Astrocyte of the cerebellum (primary cell): ENCODE data around the gene PFKFB3.

Experiments
- DNase-seq: peaks from one replicate; pipeline ENCODE4 v3.0.0-alpha.2; 2011; ENCODE audit warnings: low read depth
- H3K4me3 ChIP-seq: 2 replicates; pipeline ENCODE4 v1.5.1; 2011; ENCODE audit warnings: mild to moderate bottlenecking, low read depth, low read length, moderate library complexity
- CTCF ChIP-seq: IDR thresholded peaks from 2 replicates; pipeline ENCODE4 v1.5.1; 2012; ENCODE audit warnings: low read length, low read depth, moderate library complexity, mild to moderate bottlenecking; ENCODE audit errors: missing control alignments
- in situ Hi-C: cut with HindIII; loops from 2 replicates; pipeline ENCODE4 v1.10.0; 2017; ENCODE audit warnings: low sequenced_read_pairs

PFKFB3 gene

GRCh38 chr10:6296828-6297251 lies 94.1 kb downstream of the PFKFB3 start:
- no peak for DNase-seq
- TF ChIP-seq CTCF, result no peak
- in situ Hi-C loops, result no loop called here
- no peak overlapping the region for H3K4me3 ChIP-seq

- no peak for DNase-seq
- no peak overlapping the region for H3K4me3 ChIP-seq
- in situ Hi-C loops, result no loop called here
Measured at GRCh38 chr10:6297522-6297921, 94.8 kb downstream of the PFKFB3 start.

GRCh38 chr10:6297951-6298381 lies 95.2 kb downstream of the PFKFB3 start:
- in situ Hi-C loops, result no loop called here
- no peak for TF ChIP-seq CTCF
- no peak for DNase-seq
- no peak overlapping the region for H3K4me3 ChIP-seq

More at GRCh38 chr10:6297522-6297921, 94.8 kb downstream of the PFKFB3 start:
- TF ChIP-seq CTCF, result no peak

GRCh38 chr10:6298428-6298827 lies 95.7 kb downstream of the PFKFB3 start:
- in situ Hi-C loops, result no loop called here
- TF ChIP-seq CTCF, result no peak
- H3K4me3 ChIP-seq, result no peak overlapping the region
- no peak for DNase-seq

GRCh38 chr10:6299234-6299633 lies 96.5 kb downstream of the PFKFB3 start:
- DNase-seq, result no peak
- H3K4me3 ChIP-seq, result no peak overlapping the region
- in situ Hi-C loops, result no loop called here
- TF ChIP-seq CTCF, result no peak

GRCh38 chr10:6299743-6300105 lies 97.0 kb downstream of the PFKFB3 start:
- no peak overlapping the region for H3K4me3 ChIP-seq
- in situ Hi-C loops, result no loop called here
- DNase-seq, result no peak
- no peak for TF ChIP-seq CTCF
